Measurements from ENCODE around the gene DNM3.

GRCh38 chr1:171863531-171863930 lies 22.2 kb downstream of the DNM3 start:
- TF ChIP-seq CTCF (IDR thresholded peaks at IDR 0.05; ENCODE audit: low read length): no peak
- TF ChIP-seq EZH2 (optimal IDR thresholded peaks at IDR 0.05; ENCODE audit: low read depth, low read length): no peak
- TF ChIP-seq EZH2phosphoT487 (IDR thresholded peaks at IDR 0.05; ENCODE audit: low read length): no peak
